SK-N-SH (cell line): ENCODE results near the gene GGTLC2. TPM values are rescaled to one million over a fixed set of nuclear protein-coding genes. Genes with fewer than 3 reads are reported as not detected.

Experiments
- CTCF ChIA-PET: fragments of 300-600, 350-600 bp; formaldehyde crosslinking; extraction: SDS; loops from one replicate; lab custom pipeline; 2021; lab: Yijun Ruan, JAX
- POLR2A ChIA-PET: fragments of 350-600 bp; sonication (Branson Sonifier 250); formaldehyde crosslinking; extraction: SDS; loops from one replicate; lab custom pipeline; 2020; ENCODE audit warnings: antibody characterized with exemption, inconsistent platforms; lab: Yijun Ruan, JAX
- DNase-seq: peaks from one replicate; pipeline ENCODE4 v3.0.0; 2012
- H2AFZ ChIP-seq: fragments of 200-600 bp; sonication (generic); 2 replicates; pipeline ENCODE4 v1.8.1; 2016; ENCODE audit warnings: antibody characterized with exemption, mild to moderate bottlenecking, low read depth
- H3F3A ChIP-seq: fragments of 200-600 bp; sonication (generic); replicated peaks from 2 replicates; pipeline ENCODE3; 2016; ENCODE audit warnings: antibody characterized with exemption, mild to moderate bottlenecking; ENCODE audit not compliant: insufficient read depth
- H3K27ac ChIP-seq, 2 experiments: fragments of 200-500 bp in 1 of 2; fragments of 200-600 bp in 1 of 2; sonication (Bioruptor generic) in 1 of 2; sonication (generic), shearing (Covaris generic) in 1 of 2; 2 replicates each; pipeline versions ENCODE4 v1.5.1 to v1.6.1; 2014 to 2016; ENCODE audit warnings: low read depth in 2 of 2, inconsistent platforms in 1 of 2, low read length in 1 of 2, mild to moderate bottlenecking in 1 of 2, mixed read lengths in 1 of 2
- H3K27me3 ChIP-seq: fragments of 200-600 bp; sonication (generic), shearing (Covaris generic); 2 replicates; pipeline ENCODE4 v1.6.1; 2016; ENCODE audit warnings: mixed run types; ENCODE audit not compliant: insufficient read depth
- H3K36me3 ChIP-seq, 2 experiments: fragments of 200-500 bp in 1 of 2; fragments of 200-600 bp in 1 of 2; sonication (Bioruptor generic) in 1 of 2; sonication (generic) in 1 of 2; replicated peaks in 1 of 2; 2 replicates each; pipeline versions ENCODE3 to v1.5.1; 2014 to 2016; ENCODE audit warnings: low read length in 1 of 2, mild to moderate bottlenecking in 1 of 2; ENCODE audit not compliant: insufficient read depth in 2 of 2, control insufficient read depth in 1 of 2
- H3K4me1 ChIP-seq, 2 experiments: fragments of 200-500 bp in 1 of 2; fragments of 200-600 bp in 1 of 2; sonication (Bioruptor generic) in 1 of 2; sonication (generic), shearing (Covaris generic) in 1 of 2; 2 replicates each; pipeline versions ENCODE4 v1.5.1 to v1.6.1; 2014 to 2016; ENCODE audit warnings: low read depth in 1 of 2, low read length in 1 of 2, mixed run types in 1 of 2; ENCODE audit not compliant: insufficient read depth in 2 of 2, control insufficient read depth in 1 of 2
- H3K4me2 ChIP-seq: fragments of 200-600 bp; sonication (generic), shearing (Covaris generic); 2 replicates; pipeline ENCODE4 v1.6.1; 2017; ENCODE audit warnings: mixed run types
- H3K4me3 ChIP-seq, 2 experiments: fragments of 200-500 bp in 1 of 2; fragments of 200-600 bp in 1 of 2; sonication (Bioruptor generic) in 1 of 2; sonication (generic), shearing (Covaris generic) in 1 of 2; 2 replicates each; pipeline versions ENCODE4 v1.5.1 to v1.8.1; 2014 to 2016; ENCODE audit warnings: low read depth in 2 of 2, inconsistent platforms in 1 of 2, low read length in 1 of 2, mild to moderate bottlenecking in 1 of 2, mixed read lengths in 1 of 2, moderate library complexity in 1 of 2
- H3K79me2 ChIP-seq: fragments of 200-600 bp; sonication (generic); 2 replicates; pipeline ENCODE4 v1.8.1; 2017; ENCODE audit warnings: mild to moderate bottlenecking; ENCODE audit not compliant: insufficient read depth
- H3K9ac ChIP-seq: fragments of 200-600 bp; sonication (generic); 2 replicates; pipeline ENCODE4 v1.6.1; 2017; ENCODE audit warnings: mixed run types
- H3K9me2 ChIP-seq: fragments of 200-600 bp; sonication (generic); 2 replicates; pipeline ENCODE4 v1.6.1; 2017; ENCODE audit warnings: mixed run types
- H3K9me3 ChIP-seq: fragments of 200-600 bp; sonication (generic); 2 replicates; pipeline ENCODE4 v1.6.1; 2017; ENCODE audit warnings: mixed run types, mild to moderate bottlenecking, moderate library complexity
- H4K20me1 ChIP-seq: fragments of 200-600 bp; sonication (generic); 2 replicates; pipeline ENCODE4 v1.6.1; 2017; ENCODE audit warnings: mild to moderate bottlenecking, mixed run types; ENCODE audit not compliant: insufficient read depth
- CTCF ChIP-seq: fragments of 200-600 bp; sonication (generic); IDR thresholded peaks from 2 replicates; pipeline ENCODE4 v1.6.1; 2017; ENCODE audit warnings: antibody characterized with exemption, mild to moderate bottlenecking, moderate library complexity
- ELF1 ChIP-seq: IDR thresholded peaks from 2 replicates; pipeline ENCODE4 v1.4.0; 2012
- EZH2phosphoT487 ChIP-seq: fragments of 200-600 bp; sonication (generic); IDR thresholded peaks from 2 replicates; pipeline ENCODE4 v1.6.1; 2017; ENCODE audit warnings: low read depth, mixed run types, mild to moderate bottlenecking, antibody characterized with exemption, moderate library complexity, borderline replicate concordance
- FOSL2 ChIP-seq: IDR thresholded peaks from 2 replicates; pipeline ENCODE4 v1.4.0; 2012; ENCODE audit warnings: low read depth, mild to moderate bottlenecking, moderate library complexity, borderline replicate concordance
- FOXM1 ChIP-seq: IDR thresholded peaks from 2 replicates; pipeline ENCODE4 v1.4.0; 2012; ENCODE audit warnings: low read depth, mild to moderate bottlenecking
- GABPA ChIP-seq: IDR thresholded peaks from 2 replicates; pipeline ENCODE4 v1.4.0; 2012; ENCODE audit warnings: low read depth, mild to moderate bottlenecking
- GATA2 ChIP-seq: sonication (generic); formaldehyde crosslinking; IDR thresholded peaks from 2 replicates; pipeline ENCODE4 v1.5.0; 2020; ENCODE audit warnings: mild to moderate bottlenecking, missing genetic modification reagents
- JUND ChIP-seq: IDR thresholded peaks from 2 replicates; pipeline ENCODE4 v1.4.0; 2012
- MEF2A ChIP-seq: IDR thresholded peaks from 2 replicates; pipeline ENCODE4 v1.4.0; 2012; ENCODE audit warnings: low read depth, borderline replicate concordance
- MXI1 ChIP-seq: IDR thresholded peaks from 2 replicates; pipeline ENCODE4 v1.6.1; 2012; ENCODE audit warnings: mild to moderate bottlenecking, low read depth, low read length, improper control_type of control experiment
- NFIC ChIP-seq: IDR thresholded peaks from 2 replicates; pipeline ENCODE4 v1.4.0; 2012; ENCODE audit warnings: borderline replicate concordance
- NRF1 ChIP-seq: IDR thresholded peaks from 2 replicates; pipeline ENCODE4 v1.6.1; 2012; ENCODE audit warnings: low read depth, mild to moderate bottlenecking, low read length
- POLR2AphosphoS5 ChIP-seq: IDR thresholded peaks from 2 replicates; pipeline ENCODE4 v1.6.1; 2012; ENCODE audit warnings: low read depth, low read length
- RAD21 ChIP-seq: IDR thresholded peaks from 2 replicates; pipeline ENCODE4 v1.6.1; 2012; ENCODE audit warnings: mild to moderate bottlenecking, low read length
- RCOR1 ChIP-seq: fragments of 150-350 bp; IDR thresholded peaks from 2 replicates; pipeline ENCODE4 v1.6.1; 2017; ENCODE audit warnings: antibody characterized with exemption, low read length
- REST ChIP-seq: IDR thresholded peaks from 2 replicates; pipeline ENCODE4 v1.6.1; 2012; ENCODE audit warnings: mild to moderate bottlenecking, low read depth, low read length, moderate library complexity
- RXRA ChIP-seq: IDR thresholded peaks from 2 replicates; pipeline ENCODE4 v1.4.0; 2012; ENCODE audit warnings: low read depth, mild to moderate bottlenecking, borderline replicate concordance
- SIN3A ChIP-seq: IDR thresholded peaks from 2 replicates; pipeline ENCODE4 v1.6.1; 2012; ENCODE audit warnings: low read depth, mild to moderate bottlenecking, low read length, moderate library complexity, borderline replicate concordance
- SMC3 ChIP-seq: IDR thresholded peaks from 2 replicates; pipeline ENCODE4 v1.6.1; 2012; ENCODE audit warnings: low read depth, low read length, improper control_type of control experiment
- TAF1 ChIP-seq: IDR thresholded peaks from 2 replicates; pipeline ENCODE4 v1.6.1; 2012; ENCODE audit warnings: low read depth, mild to moderate bottlenecking, low read length, moderate library complexity, borderline replicate concordance
- TCF12 ChIP-seq: IDR thresholded peaks from 2 replicates; pipeline ENCODE4 v1.4.0; 2012
- TEAD4 ChIP-seq: IDR thresholded peaks from 2 replicates; pipeline ENCODE4 v1.4.0; 2012; ENCODE audit warnings: mild to moderate bottlenecking, borderline replicate concordance; ENCODE audit not compliant: insufficient read depth
- WGBS: methylation state at CpG from one replicate; pipeline ENCODE4 v1.1.6; 2017; ENCODE audit warnings: low lambda C conversion rate; 5-methylcytosine and 5-hydroxymethylcytosine counted together
- polyA plus RNA-seq, 3 experiments: library from polyadenylated mRNA; depleted of rRNA; stranded (reverse); fragments of >200 nt; gene quantifications; 2 replicates each; pipeline ENCODE4 v1.2.3, GENCODE V29; 2012

GGTLC2 gene
- polyA plus RNA-seq, 1 of the 3 experiments (the other 2 are of a cell fraction): not detected

GRCh38 chr22:22674467-22674866 is 30.1 kb downstream of the GGTLC2 start (continued):
- TF ChIP-seq POLR2AphosphoS5 (no peak), JUND (no peak), NFIC (no peak)

DNA sequence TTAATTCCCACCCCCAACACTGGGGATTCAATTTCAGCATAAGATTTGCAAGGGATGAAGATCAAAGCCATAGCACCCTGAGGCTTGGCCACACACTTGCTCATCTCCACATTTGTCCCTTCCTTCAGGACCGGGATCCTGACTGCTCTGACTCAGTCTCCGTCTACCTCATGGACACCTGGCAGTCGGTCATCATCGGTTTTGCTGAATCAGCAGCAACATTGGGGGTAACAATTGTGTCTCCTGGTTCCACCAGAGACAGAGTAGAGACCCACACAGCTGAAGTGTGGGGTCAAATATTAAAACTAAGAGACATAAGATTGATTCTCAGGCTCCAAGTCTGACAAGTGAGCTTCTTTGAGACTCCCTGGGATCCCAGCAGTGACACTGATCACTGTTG is 34.6 kb downstream of the GGTLC2 start:
- H3K9me3 ChIP-seq: no peaks in the 10 kb centered on the region
- no peaks in the 10 kb centered on the region for H3K36me3 ChIP-seq
- no peak overlapping the region for H2AFZ ChIP-seq
- DNase-seq: no peak
- H3F3A ChIP-seq: no peaks in the 10 kb centered on the region
- ChIA-PET CTCF (interaction anchor here (0.8 kb wide), 1 partner anchor 13 kb away, joined by 3 read pairs; no protein-coding TSS in a partner anchor), POLR2A (no interaction called here)
- H3K27ac ChIP-seq: no peak overlapping the region
- no peak for TF ChIP-seq SMC3
- no peak for TF ChIP-seq FOXM1
- TF ChIP-seq TCF12: no peak
- no peak for TF ChIP-seq FOSL2
- no peak for TF ChIP-seq NRF1
- no peak for TF ChIP-seq CTCF
- TF ChIP-seq TAF1: no peak
- TF ChIP-seq GABPA: no peak
- TF ChIP-seq SIN3A: no peak
- no peak for TF ChIP-seq REST
- no peak for TF ChIP-seq EZH2phosphoT487
- no peak for TF ChIP-seq GATA2 (CRISPR knock-in tag)
- no peak for TF ChIP-seq RCOR1
- TF ChIP-seq RXRA: no peak
- TF ChIP-seq RAD21: no peak
- no peak for TF ChIP-seq ELF1
- no peak for TF ChIP-seq MEF2A
- TF ChIP-seq TEAD4: no peak
- TF ChIP-seq MXI1: no peak
- H3K4me1 ChIP-seq: no peaks in the 10 kb centered on the region
- WGBS: 32% methylated on average over 4 of the region's 4 CpGs
- no peak overlapping the region for H3K9ac ChIP-seq
- no peaks in the 10 kb centered on the region for H3K9me2 ChIP-seq
- no peaks in the 10 kb centered on the region for H4K20me1 ChIP-seq
- no peaks in the 10 kb centered on the region for H3K79me2 ChIP-seq
- H3K4me2 ChIP-seq: no peak overlapping the region
- no peaks in the 10 kb centered on the region for H3K27me3 ChIP-seq
- no peak overlapping the region for H3K4me3 ChIP-seq
